SK-N-SH (cell line): ENCODE data around the gene SLC6A20. TPM values are rescaled to one million over a fixed set of nuclear protein-coding genes. Genes with fewer than 3 reads are reported as not detected.
"Not testable (repeated sequence)": the region's sequence is repeated elsewhere in the genome, so short reads cannot be mapped to it uniquely, and the experiment has no call there.

Experiments used
- CTCF ChIA-PET: fragments of 300-600, 350-600 bp; formaldehyde crosslinking; extraction: SDS; loops from one replicate; lab custom pipeline; 2021; lab: Yijun Ruan, JAX
- POLR2A ChIA-PET: fragments of 350-600 bp; sonication (Branson Sonifier 250); formaldehyde crosslinking; extraction: SDS; loops from one replicate; lab custom pipeline; 2020; ENCODE audit warnings: antibody characterized with exemption, inconsistent platforms; lab: Yijun Ruan, JAX
- DNase-seq: peaks from one replicate; pipeline ENCODE4 v3.0.0; 2012
- H2AFZ ChIP-seq: fragments of 200-600 bp; sonication (generic); 2 replicates; pipeline ENCODE4 v1.8.1; 2016; ENCODE audit warnings: antibody characterized with exemption, mild to moderate bottlenecking, low read depth
- H3F3A ChIP-seq: fragments of 200-600 bp; sonication (generic); replicated peaks from 2 replicates; pipeline ENCODE3; 2016; ENCODE audit warnings: antibody characterized with exemption, mild to moderate bottlenecking; ENCODE audit not compliant: insufficient read depth
- H3K27ac ChIP-seq, 2 experiments: fragments of 200-500 bp in 1 of 2; fragments of 200-600 bp in 1 of 2; sonication (Bioruptor generic) in 1 of 2; sonication (generic), shearing (Covaris generic) in 1 of 2; 2 replicates each; pipeline versions ENCODE4 v1.5.1 to v1.6.1; 2014 to 2016; ENCODE audit warnings: low read depth in 2 of 2, inconsistent platforms in 1 of 2, low read length in 1 of 2, mild to moderate bottlenecking in 1 of 2, mixed read lengths in 1 of 2
- H3K27me3 ChIP-seq: fragments of 200-600 bp; sonication (generic), shearing (Covaris generic); 2 replicates; pipeline ENCODE4 v1.6.1; 2016; ENCODE audit warnings: mixed run types; ENCODE audit not compliant: insufficient read depth
- H3K36me3 ChIP-seq, 2 experiments: fragments of 200-500 bp in 1 of 2; fragments of 200-600 bp in 1 of 2; sonication (Bioruptor generic) in 1 of 2; sonication (generic) in 1 of 2; replicated peaks in 1 of 2; 2 replicates each; pipeline versions ENCODE3 to v1.5.1; 2014 to 2016; ENCODE audit warnings: low read length in 1 of 2, mild to moderate bottlenecking in 1 of 2; ENCODE audit not compliant: insufficient read depth in 2 of 2, control insufficient read depth in 1 of 2
- H3K4me1 ChIP-seq, 2 experiments: fragments of 200-500 bp in 1 of 2; fragments of 200-600 bp in 1 of 2; sonication (Bioruptor generic) in 1 of 2; sonication (generic), shearing (Covaris generic) in 1 of 2; 2 replicates each; pipeline versions ENCODE4 v1.5.1 to v1.6.1; 2014 to 2016; ENCODE audit warnings: low read depth in 1 of 2, low read length in 1 of 2, mixed run types in 1 of 2; ENCODE audit not compliant: insufficient read depth in 2 of 2, control insufficient read depth in 1 of 2
- H3K4me2 ChIP-seq: fragments of 200-600 bp; sonication (generic), shearing (Covaris generic); 2 replicates; pipeline ENCODE4 v1.6.1; 2017; ENCODE audit warnings: mixed run types
- H3K4me3 ChIP-seq, 2 experiments: fragments of 200-500 bp in 1 of 2; fragments of 200-600 bp in 1 of 2; sonication (Bioruptor generic) in 1 of 2; sonication (generic), shearing (Covaris generic) in 1 of 2; 2 replicates each; pipeline versions ENCODE4 v1.5.1 to v1.8.1; 2014 to 2016; ENCODE audit warnings: low read depth in 2 of 2, inconsistent platforms in 1 of 2, low read length in 1 of 2, mild to moderate bottlenecking in 1 of 2, mixed read lengths in 1 of 2, moderate library complexity in 1 of 2
- H3K79me2 ChIP-seq: fragments of 200-600 bp; sonication (generic); 2 replicates; pipeline ENCODE4 v1.8.1; 2017; ENCODE audit warnings: mild to moderate bottlenecking; ENCODE audit not compliant: insufficient read depth
- H3K9ac ChIP-seq: fragments of 200-600 bp; sonication (generic); 2 replicates; pipeline ENCODE4 v1.6.1; 2017; ENCODE audit warnings: mixed run types
- H3K9me2 ChIP-seq: fragments of 200-600 bp; sonication (generic); 2 replicates; pipeline ENCODE4 v1.6.1; 2017; ENCODE audit warnings: mixed run types
- H3K9me3 ChIP-seq: fragments of 200-600 bp; sonication (generic); 2 replicates; pipeline ENCODE4 v1.6.1; 2017; ENCODE audit warnings: mixed run types, mild to moderate bottlenecking, moderate library complexity
- H4K20me1 ChIP-seq: fragments of 200-600 bp; sonication (generic); 2 replicates; pipeline ENCODE4 v1.6.1; 2017; ENCODE audit warnings: mild to moderate bottlenecking, mixed run types; ENCODE audit not compliant: insufficient read depth
- CHD2 ChIP-seq: fragments of 150-350 bp; IDR thresholded peaks from 2 replicates; pipeline ENCODE4 v1.6.1; 2018; ENCODE audit warnings: low read length; ENCODE audit not compliant: partially characterized antibody
- CTCF ChIP-seq: fragments of 200-600 bp; sonication (generic); IDR thresholded peaks from 2 replicates; pipeline ENCODE4 v1.6.1; 2017; ENCODE audit warnings: antibody characterized with exemption, mild to moderate bottlenecking, moderate library complexity
- FOXM1 ChIP-seq: IDR thresholded peaks from 2 replicates; pipeline ENCODE4 v1.4.0; 2012; ENCODE audit warnings: low read depth, mild to moderate bottlenecking
- MXI1 ChIP-seq: IDR thresholded peaks from 2 replicates; pipeline ENCODE4 v1.6.1; 2012; ENCODE audit warnings: mild to moderate bottlenecking, low read depth, low read length, improper control_type of control experiment
- NFIC ChIP-seq: IDR thresholded peaks from 2 replicates; pipeline ENCODE4 v1.4.0; 2012; ENCODE audit warnings: borderline replicate concordance
- NRF1 ChIP-seq: IDR thresholded peaks from 2 replicates; pipeline ENCODE4 v1.6.1; 2012; ENCODE audit warnings: low read depth, mild to moderate bottlenecking, low read length
- RAD21 ChIP-seq: IDR thresholded peaks from 2 replicates; pipeline ENCODE4 v1.6.1; 2012; ENCODE audit warnings: mild to moderate bottlenecking, low read length
- SMC3 ChIP-seq: IDR thresholded peaks from 2 replicates; pipeline ENCODE4 v1.6.1; 2012; ENCODE audit warnings: low read depth, low read length, improper control_type of control experiment
- WGBS: methylation state at CpG from one replicate; pipeline ENCODE4 v1.1.6; 2017; ENCODE audit warnings: low lambda C conversion rate; 5-methylcytosine and 5-hydroxymethylcytosine counted together
- polyA plus RNA-seq, 3 experiments: library from polyadenylated mRNA; depleted of rRNA; stranded (reverse); fragments of >200 nt; gene quantifications; 2 replicates each; pipeline ENCODE4 v1.2.3, GENCODE V29; 2012

Gene SLC6A20
- polyA plus RNA-seq, 1 of the 3 experiments (the other 2 are of a cell fraction), result not detected

- no peak for TF ChIP-seq NRF1
- no peak for TF ChIP-seq NFIC
- TF ChIP-seq RAD21, result no peak
- no peak for TF ChIP-seq SMC3
These were observed 44.6 kb downstream of the SLC6A20 start (continued) for GRCh38 chr3:45751537-45752242.

- H3K27ac ChIP-seq, result no peak overlapping the region
- CTCF ChIA-PET, result interaction anchor here (0.7 to 5.0 kb wide), 6 partner anchors 12 to 329 kb away, joined by 3 to 36 read pairs (median 3); no protein-coding TSS in a partner anchor
- no peak for TF ChIP-seq CHD2
- no peak for TF ChIP-seq MXI1
- TF ChIP-seq FOXM1, result no peak
- TF ChIP-seq CTCF, result no peak
- no peak overlapping the region for H3K4me3 ChIP-seq
- H2AFZ ChIP-seq, result no peak overlapping the region
- no peaks in the 10 kb centered on the region for H3K9me3 ChIP-seq
- WGBS, result 74% methylated on average over 4 of the region's 4 CpGs
- H3K9me2 ChIP-seq, result no peaks in the 10 kb centered on the region
- peaks cover 11 to 26% of the 10 kb centered on the region in 2 experiments for H3K36me3 ChIP-seq
- H3K4me1 ChIP-seq, result no peaks in the 10 kb centered on the region
- H3K9ac ChIP-seq, result no peak overlapping the region
- DNase-seq, result no peak
- no peaks in the 10 kb centered on the region for H3K79me2 ChIP-seq
- POLR2A ChIA-PET, result no interaction called here
- no peak overlapping the region for H3K4me2 ChIP-seq
- H4K20me1 ChIP-seq, result no peaks in the 10 kb centered on the region
- no peaks in the 10 kb centered on the region for H3K27me3 ChIP-seq
- no peaks in the 10 kb centered on the region for H3F3A ChIP-seq
These were observed 46.5 kb downstream of the SLC6A20 start for GRCh38 chr3:45749880-45750279.

- peaks cover 19 to 34% of the 10 kb centered on the region in 2 experiments for H3K36me3 ChIP-seq
- DNase-seq, H3F3A ChIP-seq, H4K20me1 ChIP-seq, H2AFZ ChIP-seq, H3K4me1 ChIP-seq, H3K4me3 ChIP-seq, H3K9me3 ChIP-seq, H3K4me2 ChIP-seq, H3K27ac ChIP-seq, H3K9me2 ChIP-seq, H3K79me2 ChIP-seq, H3K27me3 ChIP-seq, H3K9ac ChIP-seq: not testable (repeated sequence)
- ChIA-PET POLR2A (interaction anchor here (0.8 kb wide), 1 partner anchor 238 kb away, joined by 3 read pairs; no protein-coding TSS in a partner anchor), CTCF (interaction anchor here (0.7 to 5.0 kb wide), 4 partner anchors 13 to 190 kb away, joined by 3 to 36 read pairs (median 3); no protein-coding TSS in a partner anchor)
- 95% methylated on average over 4 of the region's 4 CpGs for WGBS
These were observed 47.2 kb downstream of the SLC6A20 start for GRCh38 chr3:45749036-45749600.
